Prostate gland (tissue), 2 donors: ENCODE data around the gene PGM5.
"Not testable (repeated sequence)": the region's sequence is repeated elsewhere in the genome, so short reads cannot be mapped to it uniquely, and the experiment has no call there.

Experiments used
- CTCF ChIP-seq, 4 experiments: fragments of 200-600 bp in 2 of 4; fragments of 450-650 bp in 2 of 4; sonication (generic) in 2 of 4; IDR thresholded peaks; 1 replicate in 3 of 4; 2 replicates in 1 of 4; pipeline ENCODE4 v1.5.1; 2016 to 2019; ENCODE audit warnings: antibody characterized with exemption in 4 of 4, mild to moderate bottlenecking in 2 of 4, moderate library complexity in 2 of 4
- POLR2A ChIP-seq: fragments of 450-650 bp; IDR thresholded peaks from one replicate; pipeline ENCODE4 v1.6.1; 2016; ENCODE audit warnings: antibody characterized with exemption, mild to moderate bottlenecking
- POLR2AphosphoS5 ChIP-seq: sonication (generic); formaldehyde crosslinking; IDR thresholded peaks from one replicate; pipeline ENCODE4 v1.6.1; 2017; ENCODE audit warnings: antibody characterized with exemption

GRCh38 chr9:68356380-68357118 lies at the start of gene PGM5:
- peak; percentile 5 for TF ChIP-seq POLR2AphosphoS5
- TF ChIP-seq CTCF (IDR thresholded peaks at IDR 0.05) = not testable (repeated sequence)
- peak; percentile 30 for TF ChIP-seq POLR2A
